PC-9 (cell line): Measurements from ENCODE around the gene PGAP6. TPM values are rescaled to one million over a fixed set of nuclear protein-coding genes. Genes with fewer than 3 reads are reported as not detected.
A peak's percentile ranks its signal among the peaks of the same experiment; 100 is the strongest.

ENCODE experiments used
- BruUV-seq: library from RNA; stranded (reverse); fragments of 400-500 nt; replicated peaks from 2 replicates; lab custom pipeline; 2021; lab: Mats Ljungman, UMichigan
- CTCF ChIA-PET: fragments of 300-600 bp; sonication (Branson Sonifier 250); formaldehyde crosslinking; loops from one replicate; lab custom pipeline; 2022; ENCODE audit warnings: antibody characterized with exemption; lab: Charles Lee
- POLR2A ChIA-PET: fragments of 300-600 bp; sonication (Branson Sonifier 250); formaldehyde crosslinking; loops from one replicate; lab custom pipeline; 2022; ENCODE audit warnings: antibody characterized with exemption; ENCODE audit not compliant: unreplicated experiment; lab: Charles Lee
- DNase-seq, 2 experiments: peaks; one replicate each; pipeline versions ENCODE4 v3.0.0 to v3.0.0-alpha.2; 2015 to 2022; ENCODE audit warnings: mixed read lengths in 1 of 2
- H2AFZ ChIP-seq: fragments of 200-600 bp; sonication (generic); 2 replicates; pipeline ENCODE4 v1.8.1; 2017; ENCODE audit warnings: antibody characterized with exemption
- H3F3A ChIP-seq: fragments of 200-600 bp; sonication (generic); 2 replicates; pipeline ENCODE4 v1.8.1; 2017; ENCODE audit warnings: antibody characterized with exemption, mild to moderate bottlenecking, low read depth; ENCODE audit not compliant: insufficient read depth
- H3K27ac ChIP-seq: fragments of 200-600 bp; sonication (generic); 2 replicates; pipeline ENCODE4 v1.6.1; 2016; ENCODE audit warnings: mixed run types
- H3K27me3 ChIP-seq: fragments of 200-600 bp; sonication (generic); 2 replicates; pipeline ENCODE4 v1.6.1; 2016; ENCODE audit warnings: low read depth, mixed run types; ENCODE audit not compliant: insufficient read depth
- H3K36me3 ChIP-seq: fragments of 200-600 bp; sonication (generic); 2 replicates; pipeline ENCODE4 v1.6.1; 2016; ENCODE audit warnings: low read depth, mixed run types
- H3K4me1 ChIP-seq: fragments of 200-600 bp; sonication (generic); replicated peaks from 2 replicates; pipeline ENCODE4 v1.6.1; 2016; ENCODE audit warnings: mixed run types; ENCODE audit not compliant: insufficient read depth
- H3K4me2 ChIP-seq: fragments of 200-600 bp; sonication (generic); 2 replicates; pipeline ENCODE4 v1.6.1; 2017; ENCODE audit warnings: mixed run types
- H3K4me3 ChIP-seq: fragments of 200-600 bp; sonication (generic); 2 replicates; pipeline ENCODE4 v1.6.1; 2016; ENCODE audit warnings: mixed run types
- H3K79me2 ChIP-seq: fragments of 200-600 bp; sonication (generic); 2 replicates; pipeline ENCODE4 v1.6.1; 2017; ENCODE audit warnings: low read depth, mixed run types
- H3K9me2 ChIP-seq: fragments of 200-600 bp; sonication (generic); 2 replicates; pipeline ENCODE4 v1.8.1; 2017; ENCODE audit warnings: mild to moderate bottlenecking; ENCODE audit not compliant: insufficient read depth
- H3K9me3 ChIP-seq: fragments of 200-600 bp; sonication (generic); 2 replicates; pipeline ENCODE4 v1.8.1; 2016; ENCODE audit warnings: low read depth; ENCODE audit not compliant: insufficient read depth
- H4K20me1 ChIP-seq: fragments of 200-600 bp; sonication (generic); 2 replicates; pipeline ENCODE4 v1.8.1; 2017; ENCODE audit not compliant: insufficient read depth
- EZH2 ChIP-seq: fragments of 200-600 bp; sonication (generic); IDR thresholded peaks from 2 replicates; pipeline ENCODE4 v1.8.0; 2017; ENCODE audit warnings: antibody characterized with exemption, low read depth
- intact Hi-C: fragments of 100-400 bp; cut with micrococcal nuclease; formaldehyde crosslinking; loops from one replicate; pipeline ENCODE4 v1.10.0; 2022; ENCODE audit not compliant: unreplicated experiment
- total RNA-seq: library from RNA; stranded (reverse); gene quantifications from 2 replicates; pipeline ENCODE4 v1.2.3, GENCODE V29; 2021
- TF ChIP-seq, protein P1 (sequence below): fragments of 200-600 bp; sonication (generic); conservative IDR thresholded peaks from 2 replicates; pipeline ENCODE4 v1.6.1; 2017; ENCODE audit warnings: mixed run types, antibody characterized with exemption, mild to moderate bottlenecking, moderate library complexity

The PGAP6 gene
- total RNA-seq, 1 experiment from 2014 or later = 45.6 TPM

- CTCF ChIA-PET = no interaction called here
- Histone ChIP-seq H2AFZ (no peak overlapping the region), H3F3A (peaks cover 7% of the 10 kb centered on the region; the same call in 1 of the 2 replicates), H3K9me3 (no peaks in the 10 kb centered on the region), H3K4me2 (no peak overlapping the region), H3K36me3 (no peaks in the 10 kb centered on the region), H3K27ac (no peak overlapping the region), H4K20me1 (no peaks in the 10 kb centered on the region), H3K27me3 (no peaks in the 10 kb centered on the region), H3K9me2 (no peaks in the 10 kb centered on the region), H3K4me1 (peaks cover 5% of the 10 kb centered on the region; the same call in 1 of the 2 replicates), H3K4me3 (no peak overlapping the region), H3K79me2 (no peaks in the 10 kb centered on the region)
- POLR2A ChIA-PET = interaction anchor here (0.7 kb wide), 1 partner anchor 10 kb away, joined by 5 read pairs; no protein-coding TSS in a partner anchor
- TF ChIP-seq, protein P1, sequence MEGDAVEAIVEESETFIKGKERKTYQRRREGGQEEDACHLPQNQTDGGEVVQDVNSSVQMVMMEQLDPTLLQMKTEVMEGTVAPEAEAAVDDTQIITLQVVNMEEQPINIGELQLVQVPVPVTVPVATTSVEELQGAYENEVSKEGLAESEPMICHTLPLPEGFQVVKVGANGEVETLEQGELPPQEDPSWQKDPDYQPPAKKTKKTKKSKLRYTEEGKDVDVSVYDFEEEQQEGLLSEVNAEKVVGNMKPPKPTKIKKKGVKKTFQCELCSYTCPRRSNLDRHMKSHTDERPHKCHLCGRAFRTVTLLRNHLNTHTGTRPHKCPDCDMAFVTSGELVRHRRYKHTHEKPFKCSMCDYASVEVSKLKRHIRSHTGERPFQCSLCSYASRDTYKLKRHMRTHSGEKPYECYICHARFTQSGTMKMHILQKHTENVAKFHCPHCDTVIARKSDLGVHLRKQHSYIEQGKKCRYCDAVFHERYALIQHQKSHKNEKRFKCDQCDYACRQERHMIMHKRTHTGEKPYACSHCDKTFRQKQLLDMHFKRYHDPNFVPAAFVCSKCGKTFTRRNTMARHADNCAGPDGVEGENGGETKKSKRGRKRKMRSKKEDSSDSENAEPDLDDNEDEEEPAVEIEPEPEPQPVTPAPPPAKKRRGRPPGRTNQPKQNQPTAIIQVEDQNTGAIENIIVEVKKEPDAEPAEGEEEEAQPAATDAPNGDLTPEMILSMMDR = no peak
- no peak for TF ChIP-seq EZH2
- no TSS peak for BruUV-seq
- DNase-seq = no peak
- intact Hi-C loops = no loop called here
These were observed 9.3 kb downstream of the PGAP6 start for GRCh38 chr16:372302-372983.

- Histone ChIP-seq H3K79me2 (no peaks in the 10 kb centered on the region), H3K9me3 (no peaks in the 10 kb centered on the region), H3F3A (peaks cover 7% of the 10 kb centered on the region; the same call in 1 of the 2 replicates), H4K20me1 (no peaks in the 10 kb centered on the region), H3K27ac (no peak overlapping the region), H2AFZ (no peak overlapping the region), H3K36me3 (0 out of 2 replicates have a peak, but pooled peaks cover under 1% of the 10 kb centered on the region), H3K4me2 (no peak overlapping the region), H3K27me3 (no peaks in the 10 kb centered on the region), H3K9me2 (no peaks in the 10 kb centered on the region), H3K4me3 (no peak overlapping the region), H3K4me1 (peaks cover 5% of the 10 kb centered on the region; the same call in 1 of the 2 replicates)
- intact Hi-C loops = no loop called here
- POLR2A ChIA-PET = interaction anchor here (0.7 kb wide), 1 partner anchor 11 kb away, joined by 5 read pairs; no protein-coding TSS in a partner anchor
- CTCF ChIA-PET = no interaction called here
- TF ChIP-seq, protein P1 = no peak
- TF ChIP-seq EZH2 = no peak
- no peak for DNase-seq
- BruUV-seq = no TSS peak
These were observed 10.1 kb downstream of the PGAP6 start for GRCh38 chr16:371515-372301.

- Histone ChIP-seq H3K4me3 (peak overlapping the region; percentile 38; the same call in 1 of the 2 replicates), H3F3A (peaks cover 7% of the 10 kb centered on the region; the same call in 1 of the 2 replicates), H2AFZ (no peak overlapping the region), H3K79me2 (no peaks in the 10 kb centered on the region), H3K27ac (no peak overlapping the region), H3K27me3 (no peaks in the 10 kb centered on the region), H3K4me2 (peak overlapping the region; percentile 72), H4K20me1 (no peaks in the 10 kb centered on the region), H3K9me3 (no peaks in the 10 kb centered on the region), H3K36me3 (peaks cover 3% of the 10 kb centered on the region; the same call in 1 of the 2 replicates), H3K9me2 (no peaks in the 10 kb centered on the region), H3K4me1 (peaks cover 5% of the 10 kb centered on the region; the same call in 1 of the 2 replicates)
- ChIA-PET CTCF (interaction anchor here (1.2 kb wide), 1 partner anchor 10 kb away, joined by 3 read pairs; no protein-coding TSS in a partner anchor), POLR2A (interaction anchor here (0.5 to 0.6 kb wide), 3 partner anchors 18 to 299 kb away, joined by 3 to 19 read pairs (median 4); no protein-coding TSS in a partner anchor)
- BruUV-seq = no TSS peak
- DNase-seq = no peak
- TF ChIP-seq EZH2 = no peak
- TF ChIP-seq, protein P1 = no peak
- intact Hi-C loops = no loop called here
These were observed 10.7 kb downstream of the PGAP6 start for GRCh38 chr16:370979-371514.
